G401.6 (cell line): ENCODE measurements around the gene DPYD.

Experiments used
- FAIRE-seq: peaks from 2 replicates; lab custom pipeline; 2012; peaks lifted over from hg19 to GRCh38; lab: Jason Lieb, UNC

The DPYD gene

DNA sequence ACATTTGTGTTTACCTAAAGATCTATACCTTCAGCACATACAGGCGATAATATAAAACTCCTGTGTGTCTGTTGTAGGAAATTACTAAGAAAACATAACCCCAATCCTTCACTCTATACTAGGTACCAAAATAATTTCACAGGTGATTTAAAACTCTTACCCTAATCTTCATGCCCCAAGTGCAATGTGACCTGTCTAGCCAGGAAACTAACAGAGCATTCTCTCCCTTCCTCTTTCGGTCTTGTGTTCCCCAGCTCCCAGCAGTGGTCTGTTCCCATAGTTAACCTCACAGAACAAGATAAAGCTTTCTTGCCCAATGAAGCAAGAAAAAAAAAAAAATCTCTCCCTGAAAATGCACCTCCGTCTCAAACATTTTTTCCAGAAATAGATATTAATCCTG lies 493.5 kb downstream of the DPYD start:
- FAIRE-seq = no peak

DNA sequence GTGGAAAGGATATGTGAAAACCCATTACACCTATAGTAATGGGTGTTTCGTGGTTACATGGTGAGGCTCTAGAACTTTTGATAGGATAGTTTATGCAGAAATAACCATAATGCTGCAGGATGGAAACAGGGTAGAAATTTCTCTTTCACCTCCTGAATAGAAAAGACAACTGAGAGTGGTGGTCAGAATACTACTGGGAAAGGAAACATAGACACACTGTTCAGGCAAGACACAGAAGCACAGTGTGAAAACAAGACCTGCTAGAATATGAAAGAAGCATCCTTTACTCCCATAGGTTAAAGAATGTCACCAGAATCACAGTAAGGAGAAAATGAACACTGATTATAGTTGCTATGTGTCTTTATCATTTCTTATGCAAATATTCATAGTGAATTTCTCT lies 496.6 kb downstream of the DPYD start:
- no peak for FAIRE-seq

DNA sequence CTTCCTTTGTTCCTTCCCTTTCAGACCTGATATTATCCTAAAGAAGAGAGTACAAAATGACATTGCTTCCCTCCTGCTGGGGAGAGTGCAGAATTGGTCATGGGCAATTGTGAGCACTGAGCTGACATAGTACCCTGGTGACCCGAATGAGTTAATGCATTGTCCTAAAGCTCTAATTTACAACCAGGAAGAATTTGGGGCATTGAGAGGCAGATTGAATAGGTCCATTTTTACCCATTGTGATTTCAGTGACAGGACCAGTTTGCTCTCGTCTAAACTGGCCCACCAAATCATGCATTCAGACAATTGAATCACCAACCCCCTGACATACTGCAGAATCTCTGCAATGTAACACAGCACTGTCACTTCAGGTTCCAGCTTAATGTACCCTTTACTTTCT lies 497.4 kb downstream of the DPYD start:
- no peak for FAIRE-seq

DNA sequence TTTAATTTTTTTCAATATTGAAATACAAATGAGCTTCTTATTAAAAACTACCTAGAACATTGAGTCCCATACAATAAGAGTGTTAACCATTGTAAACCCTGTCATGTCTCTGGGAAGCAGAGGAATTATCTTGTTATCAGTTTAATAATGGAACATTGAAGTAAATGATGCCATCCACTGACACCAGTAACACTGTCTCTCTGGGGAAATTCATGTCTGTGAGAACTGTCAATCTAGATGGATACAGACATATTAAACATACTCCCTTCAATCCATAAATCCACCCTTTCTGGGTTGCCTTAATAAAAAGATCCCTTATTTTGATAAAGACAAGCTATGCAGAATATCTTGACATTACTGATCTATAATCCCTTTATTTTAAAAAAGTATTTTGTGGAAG lies 503.2 kb downstream of the DPYD start:
- no peak for FAIRE-seq

DNA sequence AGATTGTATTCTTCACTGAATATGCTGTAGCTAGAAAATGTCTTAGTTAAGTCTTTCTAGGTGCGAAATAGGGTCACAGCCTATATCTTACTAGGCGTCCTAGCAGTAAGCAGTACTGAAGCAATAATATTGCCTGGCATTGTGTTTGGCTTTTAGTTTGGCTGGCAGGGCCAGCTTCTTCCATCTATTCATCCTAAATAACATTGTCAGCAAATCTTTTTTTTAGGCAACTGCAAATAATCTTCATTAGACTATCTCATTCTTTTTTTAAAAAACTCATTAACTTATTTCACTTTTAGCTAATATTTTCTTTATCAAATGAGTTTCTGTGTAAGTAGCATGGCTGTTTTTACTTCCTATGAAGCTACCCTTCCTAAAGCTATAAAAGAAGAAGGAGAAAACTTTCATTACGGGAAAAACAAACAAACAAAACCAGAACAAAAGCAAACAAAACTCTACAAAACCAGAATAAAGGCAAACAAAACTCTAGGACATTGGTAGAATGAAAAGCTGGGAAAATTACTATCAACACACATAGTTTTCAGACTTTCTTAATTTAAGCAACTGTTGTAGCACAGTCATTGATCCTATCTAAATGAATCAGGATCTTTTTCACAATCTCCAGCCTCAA lies 506.0 kb downstream of the DPYD start:
- FAIRE-seq = no peak

DNA sequence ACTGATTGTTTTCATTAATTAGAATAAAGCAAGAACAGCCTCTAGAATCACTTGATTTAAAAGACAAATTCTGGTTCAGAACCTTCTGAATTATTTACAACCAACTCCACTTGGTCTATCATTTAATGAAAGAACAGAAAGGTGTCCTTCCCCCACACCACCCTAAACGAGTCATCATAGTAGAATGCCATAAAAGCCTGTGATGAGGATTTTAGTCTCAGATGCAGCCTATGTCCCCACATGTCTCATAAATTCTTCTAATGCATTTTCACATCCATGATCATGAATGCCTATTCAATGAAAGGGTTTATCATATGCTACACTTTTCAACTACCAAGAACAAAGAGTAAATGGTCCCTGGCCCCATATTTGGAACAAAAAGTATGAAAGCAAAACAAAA lies 508.1 kb downstream of the DPYD start:
- FAIRE-seq = no peak

DNA sequence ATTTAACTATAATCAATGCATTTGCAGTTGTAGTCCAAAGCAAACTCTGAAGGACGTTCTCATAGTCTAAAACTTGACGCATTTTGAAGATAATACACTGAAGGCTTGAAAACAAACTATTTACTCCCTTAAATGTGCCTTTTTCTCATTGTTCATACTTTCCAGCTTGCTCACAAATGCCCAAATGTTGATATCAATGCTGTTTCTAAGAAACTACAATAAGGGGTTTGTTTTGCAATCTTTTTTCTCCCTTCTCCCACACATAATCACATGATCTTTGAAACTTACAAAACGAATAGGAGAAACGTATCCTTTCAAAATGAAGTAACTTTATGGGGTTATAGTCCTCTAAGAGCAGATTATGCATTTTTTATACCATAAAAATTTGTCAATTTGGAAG lies 508.7 kb downstream of the DPYD start:
- no peak for FAIRE-seq

DNA sequence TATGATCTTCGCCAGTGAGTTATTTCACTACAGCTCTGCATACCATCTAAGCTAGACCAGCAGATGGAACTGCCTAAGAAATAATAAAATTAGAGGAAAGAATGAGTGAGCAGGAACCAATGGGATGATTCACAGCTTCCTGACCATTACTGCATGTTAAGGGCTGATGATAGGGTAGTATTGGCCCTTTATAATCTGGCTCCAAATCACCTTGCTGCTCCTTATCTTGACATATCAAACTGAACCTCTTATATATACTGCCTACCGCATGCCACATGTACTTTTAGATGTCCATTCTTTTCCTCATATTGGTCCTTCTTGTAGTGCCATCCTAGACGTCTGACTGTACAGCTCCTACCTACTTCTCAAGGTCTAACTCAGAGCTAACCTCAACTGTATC lies 524.4 kb downstream of the DPYD start:
- FAIRE-seq = no peak

DNA sequence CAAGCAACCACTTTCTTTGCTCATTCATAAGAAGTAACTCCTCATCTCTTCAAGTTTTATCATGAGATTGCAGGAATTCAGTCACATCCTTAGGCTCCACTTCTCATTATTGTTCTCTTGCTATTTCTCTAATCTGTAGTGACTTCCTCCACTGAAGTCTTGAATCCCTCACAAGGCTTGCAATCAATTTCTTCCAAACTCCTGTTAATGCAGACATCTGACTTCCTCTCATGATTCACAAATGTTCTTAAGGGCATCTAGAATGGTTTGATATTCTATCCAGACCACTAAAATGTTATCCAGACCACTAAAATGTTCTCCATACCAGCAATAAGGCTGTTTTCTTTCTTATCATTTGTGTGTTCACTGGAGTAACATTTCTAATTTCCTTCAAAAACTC lies 528.1 kb downstream of the DPYD start:
- no peak for FAIRE-seq

DNA sequence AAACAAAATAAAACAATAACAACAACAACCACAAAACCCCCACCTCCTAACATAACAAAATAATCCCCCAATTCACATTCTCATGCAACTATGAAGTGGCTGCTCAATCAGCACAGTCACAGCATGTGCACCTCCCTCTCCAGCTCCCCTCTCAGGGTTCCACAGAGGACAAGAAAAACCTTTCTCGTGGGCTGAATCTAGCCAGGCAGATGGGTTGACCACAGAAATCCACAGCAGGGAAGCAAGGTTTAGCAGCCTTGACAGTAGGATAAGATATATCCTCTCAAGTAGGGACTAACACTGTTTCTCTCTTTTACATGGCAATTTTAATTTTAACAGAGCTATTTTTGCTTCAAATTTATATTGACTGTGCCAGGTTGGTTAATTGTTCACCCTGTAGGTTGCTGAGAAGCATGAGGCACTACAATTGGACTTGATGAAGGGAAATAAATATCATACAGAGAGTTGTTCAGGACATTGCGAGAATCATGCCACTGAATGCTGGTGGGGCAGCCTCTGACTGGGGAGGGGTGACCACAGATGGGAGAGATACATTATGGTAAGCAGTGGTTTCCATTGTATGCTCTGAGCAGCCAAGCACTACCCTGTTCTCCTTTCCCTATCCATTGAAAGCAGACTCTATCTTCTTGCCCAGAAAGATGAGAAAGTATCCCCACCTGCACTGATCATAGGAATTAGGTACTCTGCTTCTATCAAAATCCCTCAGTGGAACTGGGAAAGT lies 535.1 kb downstream of the DPYD start:
- no peak for FAIRE-seq

DNA sequence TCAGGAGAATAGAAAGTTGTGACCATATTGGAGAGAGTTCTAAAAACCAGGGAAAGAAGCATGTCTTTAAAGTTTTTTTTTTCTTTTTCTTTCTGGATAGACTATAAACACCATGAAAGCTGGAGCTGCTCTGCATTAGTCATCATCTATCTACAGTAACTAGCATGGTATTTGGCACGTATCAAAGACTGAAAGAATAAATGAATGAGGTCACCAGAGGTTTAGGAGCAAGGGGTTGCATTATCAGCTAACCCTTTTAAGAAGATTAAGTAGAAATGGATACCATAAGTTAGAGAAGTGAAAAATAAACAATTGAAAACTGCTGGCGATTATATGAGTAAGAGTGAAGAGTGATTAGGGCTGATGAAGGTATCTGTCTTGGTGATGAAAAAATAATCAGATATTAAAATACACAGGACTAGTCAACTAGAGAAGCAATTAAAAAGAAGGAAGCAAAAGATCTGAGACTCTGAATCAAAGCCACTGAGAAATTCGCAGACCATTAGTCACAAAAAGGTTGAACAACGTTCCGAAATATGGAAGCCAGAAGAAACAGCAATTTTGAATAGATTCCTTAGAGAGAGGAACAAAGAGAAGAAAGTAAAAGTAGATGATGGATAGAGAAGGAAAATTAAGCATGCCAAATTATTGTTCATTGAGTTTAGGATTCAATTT lies 536.4 kb downstream of the DPYD start:
- FAIRE-seq = no peak

DNA sequence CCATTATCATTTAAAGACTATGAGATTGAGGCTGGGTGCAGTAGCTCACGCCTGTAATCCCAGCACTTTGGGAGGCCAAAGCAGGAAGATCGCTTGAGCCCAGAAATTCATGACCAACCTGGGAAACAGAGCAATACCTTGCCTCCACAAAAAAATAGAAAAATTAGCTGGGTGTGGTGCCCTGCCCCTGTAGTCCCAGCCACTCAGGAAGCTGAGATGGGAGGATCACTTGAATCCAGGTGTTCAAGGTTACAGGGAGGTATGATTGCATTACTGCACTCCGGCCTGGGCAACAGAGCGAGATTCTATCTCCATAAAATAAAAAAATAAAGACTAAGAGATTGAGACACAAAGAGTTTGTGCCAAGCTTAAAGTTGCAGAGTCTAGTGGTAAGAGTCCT lies 537.0 kb downstream of the DPYD start:
- no peak for FAIRE-seq

DNA sequence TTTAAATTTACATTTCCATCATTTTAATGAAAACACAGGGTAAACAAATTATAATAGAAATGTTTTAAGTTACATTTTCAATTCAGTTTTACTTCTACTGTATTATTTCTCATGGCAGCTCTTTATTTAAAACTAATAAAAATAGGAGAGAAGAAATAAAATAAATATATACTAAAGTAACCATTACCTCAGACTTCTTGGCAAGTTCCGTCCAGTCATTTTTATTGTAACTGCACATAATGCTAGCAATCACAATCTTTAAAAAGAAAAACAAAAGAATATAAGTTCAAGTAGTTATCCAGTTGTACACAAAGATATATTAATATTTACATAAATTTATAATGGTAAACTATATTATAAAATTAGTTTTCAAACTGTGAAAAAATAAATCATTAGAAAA lies 538.6 kb downstream of the DPYD start:
- FAIRE-seq = no peak

DNA sequence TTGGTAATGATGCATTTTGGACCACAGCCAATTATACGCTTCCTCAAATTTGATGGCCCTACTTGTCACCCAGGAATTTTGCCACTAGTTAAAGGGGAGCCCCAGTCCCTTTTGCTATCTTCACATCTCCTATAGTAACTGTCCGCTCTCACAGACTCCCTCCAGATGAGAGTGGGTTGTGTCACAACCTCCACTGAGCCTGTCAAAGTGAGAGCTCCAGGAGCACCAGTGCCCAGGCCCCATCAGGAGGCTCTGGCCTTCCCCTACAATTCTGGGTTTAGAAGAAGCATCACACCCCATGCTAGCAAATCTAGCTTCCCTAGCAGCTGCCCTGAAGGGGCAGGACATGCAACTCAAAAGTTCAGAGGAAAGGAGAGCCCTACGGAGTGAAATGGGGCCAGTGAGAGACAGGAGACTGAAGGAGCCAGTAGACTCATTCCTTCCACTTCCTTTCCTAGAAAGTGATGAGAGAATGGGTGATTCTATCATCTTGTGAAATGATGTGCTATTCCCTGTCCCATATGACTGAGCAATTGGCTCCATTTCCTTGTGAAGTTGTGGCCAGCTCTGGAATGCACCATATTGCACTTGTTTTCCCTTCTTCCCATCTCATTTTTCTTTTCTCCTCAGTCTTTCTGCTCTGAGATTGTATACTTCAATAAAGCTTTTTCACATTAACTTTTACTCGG lies 541.3 kb downstream of the DPYD start:
- FAIRE-seq = no peak

DNA sequence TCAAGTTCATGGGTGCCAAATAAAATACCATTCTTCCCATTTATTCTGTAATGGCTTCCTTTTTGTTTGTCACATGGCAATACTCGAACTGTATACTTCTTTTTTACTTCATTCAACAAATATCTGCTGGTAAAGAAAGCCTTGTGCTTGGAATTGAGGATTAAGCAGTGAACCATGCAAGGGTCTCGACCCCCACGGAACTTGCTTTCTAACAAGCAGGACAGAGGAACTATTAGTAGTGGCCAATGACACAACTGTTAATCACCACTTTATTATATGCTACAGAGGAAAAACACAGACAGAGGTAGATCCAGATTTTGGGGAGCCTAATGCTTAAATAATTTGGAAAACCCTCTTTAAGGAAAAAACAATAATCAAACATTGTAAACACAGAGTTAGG lies 542.2 kb downstream of the DPYD start:
- no peak for FAIRE-seq

DNA sequence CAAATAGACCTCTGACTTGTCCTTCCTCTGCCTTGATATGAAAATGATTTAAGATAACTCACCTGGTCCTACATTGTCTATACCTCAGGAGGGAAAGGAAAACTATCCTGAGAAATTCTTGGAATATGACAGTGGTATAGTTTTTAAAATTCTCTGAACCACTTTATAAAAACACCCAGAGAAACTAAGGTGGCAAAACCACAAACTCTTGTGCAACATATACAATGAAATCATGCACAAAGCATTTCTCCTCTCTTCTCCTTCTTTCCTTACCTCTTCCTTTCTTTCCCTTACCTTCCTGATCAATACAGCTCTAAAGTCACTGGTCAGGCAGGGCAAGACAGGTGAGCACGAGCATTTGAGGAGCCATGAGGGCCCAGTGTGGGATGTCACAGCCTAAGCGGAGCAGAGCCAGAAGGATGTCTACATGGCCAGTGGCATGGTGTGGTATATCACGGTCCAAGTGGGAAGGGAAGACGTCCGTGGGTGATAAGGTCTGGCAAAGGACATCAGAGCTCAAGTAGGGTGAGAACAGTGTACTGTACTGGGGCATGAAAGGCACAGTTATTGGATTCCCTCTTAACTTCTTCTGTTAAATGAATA lies 543.3 kb downstream of the DPYD start:
- FAIRE-seq = no peak

DNA sequence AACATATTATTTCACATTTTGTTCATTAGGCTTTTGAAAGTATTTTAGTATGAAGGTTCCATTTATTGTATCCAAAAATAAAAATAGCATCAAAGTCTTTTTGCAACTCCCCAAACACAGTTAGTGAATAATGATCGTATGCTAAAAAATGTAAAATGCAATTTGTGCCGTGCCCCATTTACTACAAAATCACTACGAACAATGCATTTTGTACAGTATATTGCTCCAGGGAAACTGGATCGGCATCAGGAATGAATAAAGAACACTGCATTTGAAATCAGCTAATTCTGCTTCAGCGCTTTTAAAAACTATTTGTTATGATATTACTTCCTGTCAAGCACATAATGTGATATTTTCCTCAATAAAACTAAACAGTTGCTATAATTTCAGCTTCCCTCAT lies 547.8 kb downstream of the DPYD start:
- no peak for FAIRE-seq

DNA sequence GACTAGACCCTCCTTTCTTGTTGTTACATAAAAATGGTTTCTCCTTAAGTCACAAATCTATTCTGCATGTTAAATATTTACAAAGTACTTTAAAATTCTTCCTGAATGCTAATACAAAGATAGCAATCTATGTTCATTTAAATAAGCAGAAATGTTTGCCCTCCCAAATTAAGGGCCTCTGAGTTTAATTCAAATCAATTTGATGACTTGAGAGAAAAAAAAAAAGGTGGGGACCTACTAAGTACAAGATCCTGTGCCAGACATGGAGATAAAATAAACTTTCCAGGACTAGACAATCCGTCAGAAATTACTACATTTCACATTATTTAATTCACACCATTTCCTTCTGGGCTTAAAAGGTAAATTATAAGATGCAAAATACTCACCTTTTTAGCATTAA lies 548.3 kb downstream of the DPYD start:
- no peak for FAIRE-seq

DNA sequence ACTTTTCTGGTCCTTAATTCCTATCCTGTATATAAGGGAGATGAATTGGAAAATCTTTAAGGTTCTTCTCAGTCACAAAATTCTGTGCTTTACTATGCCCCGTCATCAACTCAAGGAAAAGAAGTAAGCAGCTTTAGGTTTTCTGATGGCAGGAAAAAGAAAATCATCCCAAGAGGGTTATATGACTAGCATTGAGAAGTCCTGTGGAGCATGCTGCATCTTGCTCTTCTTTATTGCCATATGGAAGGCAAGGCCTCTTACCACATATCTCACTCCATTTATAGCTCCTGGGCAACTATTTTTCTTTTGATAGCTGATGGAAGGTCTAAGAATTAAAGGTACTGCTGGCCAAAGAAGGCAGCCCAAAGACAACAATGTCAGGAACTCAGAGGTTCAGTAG lies 552.5 kb downstream of the DPYD start:
- no peak for FAIRE-seq

DNA sequence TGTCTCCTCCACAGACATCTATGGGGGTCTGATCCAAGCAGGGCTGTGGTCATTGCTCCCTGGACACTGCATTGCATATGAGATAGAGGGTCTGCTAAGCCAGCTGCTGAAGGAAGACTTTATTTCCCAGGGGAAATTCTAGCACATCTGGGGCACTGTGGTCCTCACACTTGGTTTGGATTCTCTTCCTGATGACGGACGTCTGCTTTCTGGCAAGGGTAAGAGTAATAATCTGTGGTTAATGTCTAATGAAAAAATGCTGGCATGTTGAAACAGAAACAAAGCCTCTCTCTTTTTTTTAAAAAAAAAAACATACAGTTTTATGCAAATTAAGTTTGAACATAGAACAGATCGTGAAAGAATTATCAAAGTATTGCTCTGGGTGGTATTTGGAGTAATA lies 553.9 kb downstream of the DPYD start:
- no peak for FAIRE-seq

DNA sequence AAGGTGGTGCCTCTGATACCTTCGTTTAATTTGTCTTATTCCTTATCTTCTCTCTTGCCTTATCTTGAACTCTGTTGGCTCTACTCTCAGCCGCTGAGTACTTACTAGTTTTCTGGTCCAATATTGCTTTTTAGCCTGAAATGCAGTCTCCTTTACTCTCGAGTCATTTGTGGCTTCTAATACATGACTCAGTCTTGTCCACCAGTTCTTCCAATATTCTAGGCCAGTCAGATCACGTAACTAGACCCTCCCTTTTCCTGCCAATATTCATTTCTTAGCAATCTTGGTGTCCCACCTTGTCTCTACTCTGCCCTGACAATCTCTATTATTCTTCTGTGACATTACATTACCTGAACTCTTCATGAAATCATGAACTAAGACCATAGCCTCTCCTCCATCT lies 555.8 kb downstream of the DPYD start:
- no peak for FAIRE-seq

DNA sequence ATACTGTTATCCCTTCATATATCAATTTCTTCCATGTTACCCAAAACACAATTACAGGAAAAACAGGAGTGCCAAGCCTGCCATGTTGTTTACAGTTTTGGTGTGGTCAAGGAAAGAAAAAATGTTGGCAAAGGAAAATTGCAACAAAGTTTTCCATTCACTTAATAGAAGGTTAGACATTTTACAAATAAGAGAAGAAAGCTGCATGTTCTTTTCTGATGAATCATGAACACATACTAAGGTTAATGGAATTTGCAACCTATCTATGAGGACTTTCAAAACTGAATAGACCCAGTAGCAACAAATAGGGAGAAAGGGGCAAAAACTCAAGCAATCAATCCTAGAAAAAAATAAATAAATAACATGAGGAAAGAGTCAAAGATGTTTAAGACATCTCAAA lies 556.7 kb downstream of the DPYD start:
- FAIRE-seq = no peak

DNA sequence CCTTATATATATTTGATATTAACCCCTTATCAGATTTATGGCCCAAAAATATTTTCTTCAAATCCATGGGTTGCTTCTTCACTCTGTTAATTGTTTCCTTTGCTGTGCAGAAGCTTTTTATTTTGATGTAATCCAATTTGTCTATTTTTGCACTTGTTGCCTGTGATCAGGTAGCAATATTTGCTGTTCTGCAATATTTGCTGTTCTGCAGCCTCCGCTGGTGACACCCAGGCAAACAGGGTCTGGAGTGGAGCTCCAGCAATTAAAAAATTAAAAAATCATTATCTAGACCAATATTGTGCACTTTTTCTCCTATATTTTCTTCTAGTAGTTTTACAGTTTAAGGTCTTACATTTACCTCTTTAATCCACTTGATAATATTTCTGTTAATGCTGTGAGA lies 564.5 kb downstream of the DPYD start:
- FAIRE-seq = no peak
